Measurements from ENCODE around the gene GPBP1L1.

Gene GPBP1L1

GRCh38 chr1:45586769-45587168 lies 99.6 kb downstream of the GPBP1L1 start:
- no peak for DNase-seq (ENCODE audit: low spot score)

GRCh38 chr1:45585496-45586075 lies 100.7 kb downstream of the GPBP1L1 start:
- DNase-seq (ENCODE audit: low spot score), result no peak

GRCh38 chr1:45585110-45585426 lies 101.3 kb downstream of the GPBP1L1 start:
- DNase-seq (ENCODE audit: low spot score), result no peak

- peak; percentile 97 for DNase-seq (ENCODE audit: low spot score)
These were observed 101.8 kb downstream of the GPBP1L1 start for GRCh38 chr1:45584351-45585109.

GRCh38 chr1:45583666-45584350 lies 102.5 kb downstream of the GPBP1L1 start, which contains the start of gene NASP:
NASP (plus strand) TSS chr1:45584041; CDS start chr1:45584147, 106 bp downstream.
- peak; percentile 92 for DNase-seq (ENCODE audit: low spot score)

- DNase-seq (ENCODE audit: low spot score), result peak; percentile 99
These were observed 103.1 kb downstream of the GPBP1L1 start for GRCh38 chr1:45583264-45583665.
